IMR-90 (cell line): ENCODE results near the gene EYS. TPM values are rescaled to one million over a fixed set of nuclear protein-coding genes. Genes with fewer than 3 reads are reported as not detected.
A peak's percentile ranks its signal among the peaks of the same experiment; 100 is the strongest.

ENCODE experiments used
- ATAC-seq: fragments of 200-7000 bp; cut with Tn5 transposase; 2 replicates; pipeline ENCODE4 v1.9.1; 2020; ENCODE audit warnings: low read depth, mild to moderate bottlenecking, moderate library complexity
- BruUV-seq: library from RNA; stranded (reverse); fragments of 400-500 nt; replicated peaks from 2 replicates; lab custom pipeline; 2021; lab: Mats Ljungman, UMichigan
- CTCF ChIA-PET: fragments of 300-600 bp; formaldehyde crosslinking; extraction: SDS; loops from one replicate; lab custom pipeline; 2021; ENCODE audit warnings: antibody characterized with exemption; lab: Yijun Ruan, JAX
- POLR2A ChIA-PET: fragments of 300-600 bp; sonication (Branson Sonifier 250); formaldehyde crosslinking; loops from one replicate; lab custom pipeline; 2022; ENCODE audit warnings: antibody characterized with exemption; ENCODE audit not compliant: unreplicated experiment; lab: Charles Lee
- DNase-seq: peaks from one replicate; pipeline ENCODE4 v3.0.0; 2013
- H2AFZ ChIP-seq: replicated peaks from 2 replicates; pipeline ENCODE3; 2013; ENCODE audit warnings: low read length, mild to moderate bottlenecking; ENCODE audit not compliant: poor library complexity
- H2AK5ac ChIP-seq: 2 replicates; pipeline ENCODE4 v1.6.1; 2013; ENCODE audit warnings: low read depth, low read length, inconsistent platforms
- H2AK9ac ChIP-seq: replicated peaks from 2 replicates; pipeline ENCODE3; 2013; ENCODE audit warnings: mild to moderate bottlenecking, low read depth, low read length, moderate library complexity; ENCODE audit not compliant: poor library complexity
- H2BK120ac ChIP-seq: 2 replicates; pipeline ENCODE4 v1.6.1; 2013; ENCODE audit warnings: low read depth, low read length, inconsistent platforms
- H2BK15ac ChIP-seq: 3 replicates; pipeline ENCODE4 v1.6.1; 2013; ENCODE audit warnings: low read depth, low read length, inconsistent platforms
- H2BK20ac ChIP-seq: 2 replicates; pipeline ENCODE4 v1.6.1; 2013; ENCODE audit warnings: low read depth, mild to moderate bottlenecking, inconsistent platforms, low read length, moderate library complexity
- H2BK5ac ChIP-seq: 2 replicates; pipeline ENCODE4 v1.6.1; 2013; ENCODE audit warnings: mild to moderate bottlenecking, low read depth, low read length, inconsistent platforms; ENCODE audit not compliant: poor library complexity, severe bottlenecking
- H3K14ac ChIP-seq: replicated peaks from 2 replicates; pipeline ENCODE4 v1.6.1; 2013; ENCODE audit warnings: low read depth, low read length, inconsistent platforms
- H3K18ac ChIP-seq: 2 replicates; pipeline ENCODE4 v1.6.1; 2013; ENCODE audit warnings: low read depth, low read length, control low read depth
- H3K23ac ChIP-seq: 2 replicates; pipeline ENCODE4 v1.6.1; 2013; ENCODE audit warnings: low read depth, low read length, inconsistent platforms
- H3K27ac ChIP-seq: 2 replicates; pipeline ENCODE4 v1.5.1; 2013; ENCODE audit warnings: mild to moderate bottlenecking, control low read depth, low read length; ENCODE audit not compliant: insufficient read depth
- H3K27me3 ChIP-seq: 2 replicates; pipeline ENCODE4 v1.6.1; 2013; ENCODE audit warnings: low read length; ENCODE audit not compliant: control insufficient read depth, insufficient read depth
- H3K36me3 ChIP-seq: 2 replicates; pipeline ENCODE4 v1.6.1; 2013; ENCODE audit warnings: low read length, mixed read lengths; ENCODE audit not compliant: control insufficient read depth, insufficient read depth
- H3K4ac ChIP-seq: 2 replicates; pipeline ENCODE4 v1.6.1; 2013; ENCODE audit warnings: low read depth, low read length, inconsistent platforms
- H3K4me1 ChIP-seq: 2 replicates; pipeline ENCODE4 v1.6.1; 2013; ENCODE audit warnings: low read length, mixed read lengths; ENCODE audit not compliant: control insufficient read depth, insufficient read depth
- H3K4me2 ChIP-seq: 2 replicates; pipeline ENCODE4 v1.6.1; 2013; ENCODE audit warnings: low read depth, mild to moderate bottlenecking, control low read depth, low read length, moderate library complexity
- H3K4me3 ChIP-seq: 2 replicates; pipeline ENCODE4 v1.5.1; 2013; ENCODE audit warnings: low read depth, mild to moderate bottlenecking, control low read depth, low read length, moderate library complexity; ENCODE audit not compliant: insufficient read depth
- H3K56ac ChIP-seq: 2 replicates; pipeline ENCODE4 v1.6.1; 2013; ENCODE audit warnings: low read length, inconsistent platforms; ENCODE audit not compliant: insufficient read depth; ENCODE audit errors: extremely low read depth
- H3K79me1 ChIP-seq, 2 experiments: 2 replicates each; pipeline ENCODE4 v1.6.1; 2013; ENCODE audit warnings: low read length in 2 of 2, inconsistent platforms in 1 of 2, low read depth in 1 of 2
- H3K9ac ChIP-seq: 2 replicates; pipeline ENCODE4 v1.6.1; 2013; ENCODE audit warnings: low read depth, low read length, control low read depth
- H3K9me1 ChIP-seq: 2 replicates; pipeline ENCODE4 v1.6.1; 2013; ENCODE audit warnings: low read length, inconsistent platforms; ENCODE audit not compliant: insufficient read depth
- H3K9me3 ChIP-seq: 2 replicates; pipeline ENCODE4 v1.6.1; 2013; ENCODE audit warnings: low read length; ENCODE audit not compliant: control insufficient read depth, insufficient read depth
- H4K20me1 ChIP-seq: 2 replicates; pipeline ENCODE4 v1.6.1; 2013; ENCODE audit warnings: low read length, inconsistent platforms; ENCODE audit not compliant: insufficient read depth
- H4K5ac ChIP-seq: 2 replicates; pipeline ENCODE4 v1.6.1; 2013; ENCODE audit warnings: mild to moderate bottlenecking, low read depth, low read length, control low read depth
- H4K8ac ChIP-seq, 2 experiments: 2 replicates each; pipeline ENCODE4 v1.6.1; 2013; ENCODE audit warnings: low read depth in 2 of 2, low read length in 2 of 2, control low read depth in 1 of 2, inconsistent platforms in 1 of 2
- H4K91ac ChIP-seq: 2 replicates; pipeline ENCODE4 v1.6.1; 2013; ENCODE audit warnings: low read depth, low read length, inconsistent platforms; ENCODE audit not compliant: insufficient read depth
- BHLHE40 ChIP-seq: fragments of 150-350 bp; IDR thresholded peaks from 2 replicates; pipeline ENCODE4 v1.6.1; 2016; ENCODE audit warnings: mild to moderate bottlenecking, low read depth, low read length
- CHD1 ChIP-seq: IDR thresholded peaks from 2 replicates; pipeline ENCODE4 v1.6.1; 2012; ENCODE audit warnings: low read depth, low read length, improper control_type of control experiment
- CTCF ChIP-seq: conservative IDR thresholded peaks from 2 replicates; pipeline ENCODE4 v1.5.1; 2012; ENCODE audit warnings: mild to moderate bottlenecking, low read depth, low read length, improper control_type of control experiment
- ELK1 ChIP-seq: fragments of 150-350 bp; IDR thresholded peaks from 2 replicates; pipeline ENCODE4 v1.6.1; 2016; ENCODE audit warnings: low read depth, mild to moderate bottlenecking, low read length, moderate library complexity, borderline replicate concordance
- MAFK ChIP-seq: IDR thresholded peaks from 2 replicates; pipeline ENCODE4 v1.6.1; 2012; ENCODE audit warnings: low read depth, low read length, improper control_type of control experiment
- MAZ ChIP-seq: IDR thresholded peaks from 2 replicates; pipeline ENCODE4 v1.6.1; 2012; ENCODE audit warnings: low read depth, mild to moderate bottlenecking, low read length, improper control_type of control experiment, moderate library complexity, borderline replicate concordance
- MXI1 ChIP-seq: IDR thresholded peaks from 2 replicates; pipeline ENCODE4 v1.6.1; 2012; ENCODE audit warnings: low read depth, mild to moderate bottlenecking, low read length, moderate library complexity, borderline replicate concordance
- NFE2L2 ChIP-seq: fragments of 150-350 bp; IDR thresholded peaks from 2 replicates; pipeline ENCODE4 v1.6.1; 2016; ENCODE audit warnings: low read depth, mild to moderate bottlenecking, low read length
- POLR2A ChIP-seq: IDR thresholded peaks from 2 replicates; pipeline ENCODE4 v1.6.1; 2012; ENCODE audit warnings: mild to moderate bottlenecking, low read depth, low read length
- RAD21 ChIP-seq: IDR thresholded peaks from 2 replicates; pipeline ENCODE4 v1.6.1; 2012; ENCODE audit warnings: low read length, improper control_type of control experiment
- RCOR1 ChIP-seq: IDR thresholded peaks from 2 replicates; pipeline ENCODE4 v1.6.1; 2012; ENCODE audit warnings: mild to moderate bottlenecking, low read length, improper control_type of control experiment; ENCODE audit not compliant: insufficient replicate concordance
- RFX5 ChIP-seq: IDR thresholded peaks from 2 replicates; pipeline ENCODE4 v1.8.0; 2012; ENCODE audit warnings: low read depth, mild to moderate bottlenecking, low read length, moderate library complexity
- SMC3 ChIP-seq: fragments of 150-350 bp; IDR thresholded peaks from 2 replicates; pipeline ENCODE4 v1.6.1; 2016; ENCODE audit warnings: low read depth, mild to moderate bottlenecking, antibody characterized with exemption, low read length, moderate library complexity
- WGBS, 2 experiments: methylation state at CpG; one replicate each; pipeline versions ENCODE4 v1.1.5 to v1.1.7; 2013; ENCODE audit warnings: missing lambda C conversion rate in 2 of 2; ENCODE audit not compliant: insufficient read length in 1 of 2; ENCODE audit errors: extremely low coverage in 2 of 2; 5-methylcytosine and 5-hydroxymethylcytosine counted together
- dilution Hi-C: fragments of 300-500 bp; cut with HindIII; formaldehyde crosslinking; loops from one replicate; pipeline ENCODE4 v1.14.3; 2018; ENCODE audit warnings: low sequenced_read_pairs; ENCODE audit not compliant: unreplicated experiment
- in situ Hi-C: fragments of 300-500 bp; cut with MboI; formaldehyde crosslinking; loops from 3 replicates; pipeline ENCODE4 v1.14.3; 2019; ENCODE audit warnings: low sequenced_read_pairs, inconsistent platforms, mixed read lengths
- intact Hi-C: fragments of 100-400 bp; cut with micrococcal nuclease; formaldehyde crosslinking; loops from 2 replicates; pipeline ENCODE4 v1.10.0; 2022
- polyA plus RNA-seq, 3 experiments: library from polyadenylated mRNA; depleted of rRNA; stranded (reverse); fragments of >200 nt; gene quantifications; 2 replicates each; pipeline ENCODE4 v1.2.3, GENCODE V29; 2012; ENCODE audit warnings: low replicate concordance in 1 of 3
- total RNA-seq: library from RNA; depleted of rRNA; stranded (reverse); fragments of >200 nt; gene quantifications from 2 replicates; pipeline ENCODE4 v1.2.3, GENCODE V29; 2012

The EYS gene
- total and polyA plus RNA-seq, 2 of the 4 experiments (the other 2 are of a cell fraction): under 0.01 TPM; not detected in 1

- in situ Hi-C loops: no loop called here
- WGBS, 2 experiments: 93% methylated on average over 3 of the region's 10 CpGs; no CpG with 5 or more reads in 1 of the 2 experiments
- no TSS peak for BruUV-seq
These were observed 1809.1 kb downstream of the EYS start for GRCh38 chr6:63897952-63898351.

More at GRCh38 chr6:63897952-63898351, 1809.1 kb downstream of the EYS start:
- no peaks in the 10 kb centered on the region; the same call in 1 of the 2 replicates for H4K20me1 ChIP-seq
- H2BK15ac ChIP-seq: 0 out of 3 replicates have a peak overlapping the region, but pooled peaks have one; percentile 13
- TF ChIP-seq NFE2L2: no peak
- no peak for TF ChIP-seq ELK1
- no peak for TF ChIP-seq MAZ
- TF ChIP-seq RFX5: no peak
- TF ChIP-seq RAD21: no peak
- no peak for TF ChIP-seq MAFK
- TF ChIP-seq MXI1: no peak
- no peak for TF ChIP-seq CTCF
- no peak for TF ChIP-seq CHD1
- no peak for TF ChIP-seq RCOR1
- no peak for TF ChIP-seq SMC3
- TF ChIP-seq BHLHE40: no peak
- no peak for TF ChIP-seq POLR2A
- H3K9me3 ChIP-seq: no peaks in the 10 kb centered on the region
- no peak overlapping the region for H3K23ac ChIP-seq
- no peak overlapping the region for H2AFZ ChIP-seq
- peak overlapping the region; percentile 2; the same call in 1 of the 2 replicates for H3K4ac ChIP-seq
- no peak overlapping the region for H3K9ac ChIP-seq
- H3K27me3 ChIP-seq: no peaks in the 10 kb centered on the region
- H2BK120ac ChIP-seq: peak overlapping the region; percentile 41
- H3K79me1 ChIP-seq: no peaks in the 10 kb centered on the region
- no peak overlapping the region for H2AK9ac ChIP-seq
- peak overlapping the region; percentile 13; the same call in 1 of the 2 replicates for H4K91ac ChIP-seq
- H3K4me3 ChIP-seq: no peak overlapping the region
- H3K56ac ChIP-seq: no peak overlapping the region
- peaks cover 4% of the 10 kb centered on the region; the same call in 1 of the 2 replicates for H3K4me1 ChIP-seq
- H3K27ac ChIP-seq: peak overlapping the region; percentile 7; the same call in 1 of the 2 replicates
- dilution Hi-C loops (no loop called here), intact Hi-C loops (loop anchor here (5.0 kb wide), 1 partner anchor 81 kb away; no protein-coding TSS in a partner anchor)
- ChIA-PET CTCF (no interaction called here), POLR2A (no interaction called here)
- H4K5ac ChIP-seq: no peak overlapping the region; the same call in 1 of the 2 replicates
- peak overlapping the region in 1 of 2 experiments; percentile 39; a peak in 2 of 4 replicates for H4K8ac ChIP-seq
- ATAC-seq (peak; percentile 58), DNase-seq (peak; percentile 62)
- H3K14ac ChIP-seq: no peak overlapping the region
- H3K4me2 ChIP-seq: peak overlapping the region; percentile 15; the same call in 1 of the 2 replicates
- no peaks in the 10 kb centered on the region for H3K36me3 ChIP-seq
- H3K18ac ChIP-seq: peak overlapping the region; percentile 33; the same call in 1 of the 2 replicates
- H2AK5ac ChIP-seq: no peak overlapping the region; the same call in 1 of the 2 replicates
- H2BK5ac ChIP-seq: peak overlapping the region; percentile 87
- H3K9me1 ChIP-seq: no peaks in the 10 kb centered on the region
- H2BK20ac ChIP-seq: peak overlapping the region; percentile 29; the same call in 1 of the 2 replicates
